Psoas muscle (tissue), 8 donors: ENCODE data around the gene HMSD. TPM values are rescaled to one million over a fixed set of nuclear protein-coding genes. Genes with fewer than 3 reads are reported as not detected.

ENCODE experiments used
- ATAC-seq, 4 donors: fragments of 200-7000 bp; cut with Tn5 transposase; one replicate each; pipeline ENCODE4 v1.9.1; 2020; ENCODE audit warnings: moderate library complexity in 3 of 4, mild to moderate bottlenecking in 2 of 4
- DNase-seq, 2 donors: peaks; one replicate each; pipeline ENCODE4 v3.0.0-alpha.2; 2020
- H3K27ac ChIP-seq: fragments of 200-600 bp; one replicate; pipeline ENCODE4 v1.8.0; 2022
- H3K27me3 ChIP-seq, 3 donors: fragments of 200-600 bp in 1 of 3; one replicate each; pipeline versions ENCODE4 v1.6.1 to v1.8.0; 2013 to 2022; ENCODE audit warnings: low read length in 2 of 3, mild to moderate bottlenecking in 2 of 3, moderate library complexity in 1 of 3; ENCODE audit not compliant: insufficient read depth in 3 of 3
- H3K36me3 ChIP-seq, 2 donors: fragments of 200-600 bp in 1 of 2; one replicate each; pipeline versions ENCODE4 v1.6.1 to v1.8.0; 2013 to 2022; ENCODE audit warnings: low read depth in 1 of 2, mild to moderate bottlenecking in 1 of 2, moderate library complexity in 1 of 2; ENCODE audit not compliant: insufficient read depth in 1 of 2
- H3K4me1 ChIP-seq: fragments of 200-600 bp; one replicate; pipeline ENCODE4 v1.8.0; 2022
- H3K4me3 ChIP-seq: fragments of 200-600 bp; one replicate; pipeline ENCODE4 v1.8.0; 2022; ENCODE audit warnings: mild to moderate bottlenecking
- H3K9me3 ChIP-seq: fragments of 200-600 bp; one replicate; pipeline ENCODE4 v1.8.0; 2022
- WGBS, 3 donors: extraction: QIAGEN DNeasy Blood & Tissue Kit; methylation state at CpG; one replicate each; pipeline versions ENCODE4 v1.1.6 to v1.1.7; 2013; 5-methylcytosine and 5-hydroxymethylcytosine counted together
- intact Hi-C, 2 donors: fragments of 100-400 bp; cut with DNase I; formaldehyde crosslinking; loops; one replicate each; pipeline versions ENCODE4 v1.11.0 to v1.14.2; 2022
- polyA plus RNA-seq, 3 donors: library from polyadenylated mRNA; stranded (reverse); fragments of 200-250 nt; gene quantifications; one replicate each; pipeline ENCODE4 v1.2.3, GENCODE V29; 2013
- total RNA-seq, 4 donors: library from RNA; stranded (reverse); fragmentation: NEBNext Ultra II Directional in 2 of 4; extraction: Animal tissue kit (Norgen Biotek cat#: 25700) in 2 of 4; gene quantifications; one replicate each; pipeline versions ENCODE4 v1.2.1 to v1.2.4, GENCODE V29; 2021 to 2023
- TF ChIP-seq, protein P1 (sequence below): fragments of 200-600 bp; IDR thresholded peaks from one replicate; pipeline ENCODE4 v1.8.0; 2022; ENCODE audit warnings: antibody characterized with exemption
- donor health status: healthy with polysubstance abuse.
- donor health status: DM: no; HTN: no; CAD: no; lungs with moderate emphysema.
- donor health status: Bipolar disorder and iron deficiency.
- donor health status: healthy.
- donor health status: DM: yes; HTN: yes; CAD: no.
- donor health status: DM: no; HTN: no; CAD: no.
- donor health status: DM: no; HTN: no; CAD: no.
- donor health status: DM: yes; HTN: yes; CAD: no.

Gene HMSD
- total and polyA plus RNA-seq, 7 donors, result 0.03 TPM; not detected in 6

DNA sequence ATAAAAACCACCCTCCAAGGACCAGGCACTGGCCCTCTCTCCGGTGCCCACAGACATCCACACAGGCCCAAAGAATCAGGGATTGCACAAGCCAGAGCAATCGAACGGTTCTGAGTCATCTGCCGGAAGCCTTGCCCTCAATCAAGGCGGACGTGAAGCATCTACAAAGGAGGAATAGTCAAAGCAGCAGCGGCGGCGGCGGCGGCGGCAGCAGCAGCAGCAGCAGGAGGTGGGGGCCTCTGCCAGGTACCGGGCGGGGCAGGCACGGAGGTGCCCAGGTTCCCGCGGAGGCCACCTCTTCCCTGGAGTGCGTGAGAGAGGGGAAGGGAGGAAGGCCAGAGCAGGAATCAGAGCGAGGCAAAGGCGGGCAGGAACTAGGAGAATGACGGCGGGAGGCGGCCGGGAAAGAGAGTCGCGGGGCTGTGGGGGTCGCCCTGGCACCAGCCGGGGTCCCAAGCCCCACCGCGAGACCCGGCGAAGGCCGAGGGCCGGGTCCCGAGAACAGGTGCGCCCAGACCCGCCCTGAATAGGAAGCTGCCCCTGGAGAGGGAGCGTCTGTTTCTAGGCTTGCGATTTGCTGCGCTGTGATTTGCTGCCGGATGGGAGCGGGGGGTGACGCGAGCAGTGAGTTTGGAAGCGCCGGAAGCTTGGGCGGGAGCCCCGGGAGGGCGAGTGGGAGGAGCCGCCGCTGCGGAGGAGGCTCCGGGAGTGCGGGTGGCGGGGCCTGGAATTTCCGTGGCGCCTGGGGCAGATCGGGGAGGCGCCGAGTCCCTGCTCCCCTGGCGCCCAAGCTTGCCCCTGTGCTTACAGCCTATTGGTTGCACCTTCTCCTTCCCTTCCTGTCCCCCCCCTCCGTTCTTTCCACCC, 21.1 kb downstream of the HMSD start, which contains the start of gene SERPINB8:
SERPINB8 (plus strand) TSS at position 140 of the 867 bp plus-strand sequence. CDS start 8,228 bp downstream, outside the sequence.
- H3K27me3 ChIP-seq, result no peaks in the 10 kb centered on the region
- peak; percentile 91 to 95 for DNase-seq
- no peaks in the 10 kb centered on the region for H3K36me3 ChIP-seq
- H3K4me1 ChIP-seq, result peaks cover 7% of the 10 kb centered on the region
- 0 to 1% (median 0%) methylated on average over 45 to 62 of the region's 62 CpGs for WGBS, 3 donors
- TF ChIP-seq, protein P1, sequence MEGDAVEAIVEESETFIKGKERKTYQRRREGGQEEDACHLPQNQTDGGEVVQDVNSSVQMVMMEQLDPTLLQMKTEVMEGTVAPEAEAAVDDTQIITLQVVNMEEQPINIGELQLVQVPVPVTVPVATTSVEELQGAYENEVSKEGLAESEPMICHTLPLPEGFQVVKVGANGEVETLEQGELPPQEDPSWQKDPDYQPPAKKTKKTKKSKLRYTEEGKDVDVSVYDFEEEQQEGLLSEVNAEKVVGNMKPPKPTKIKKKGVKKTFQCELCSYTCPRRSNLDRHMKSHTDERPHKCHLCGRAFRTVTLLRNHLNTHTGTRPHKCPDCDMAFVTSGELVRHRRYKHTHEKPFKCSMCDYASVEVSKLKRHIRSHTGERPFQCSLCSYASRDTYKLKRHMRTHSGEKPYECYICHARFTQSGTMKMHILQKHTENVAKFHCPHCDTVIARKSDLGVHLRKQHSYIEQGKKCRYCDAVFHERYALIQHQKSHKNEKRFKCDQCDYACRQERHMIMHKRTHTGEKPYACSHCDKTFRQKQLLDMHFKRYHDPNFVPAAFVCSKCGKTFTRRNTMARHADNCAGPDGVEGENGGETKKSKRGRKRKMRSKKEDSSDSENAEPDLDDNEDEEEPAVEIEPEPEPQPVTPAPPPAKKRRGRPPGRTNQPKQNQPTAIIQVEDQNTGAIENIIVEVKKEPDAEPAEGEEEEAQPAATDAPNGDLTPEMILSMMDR, result no peak
- intact Hi-C loops, result no loop called here
- H3K27ac ChIP-seq, result peak within 1 kb of the TSS; percentile 91
- H3K9me3 ChIP-seq, result no peaks in the 10 kb centered on the region
- peak within 1 kb of the TSS; percentile 90 for H3K4me3 ChIP-seq
- ATAC-seq, result peak; percentile 97 to 98 (median 98)

DNA sequence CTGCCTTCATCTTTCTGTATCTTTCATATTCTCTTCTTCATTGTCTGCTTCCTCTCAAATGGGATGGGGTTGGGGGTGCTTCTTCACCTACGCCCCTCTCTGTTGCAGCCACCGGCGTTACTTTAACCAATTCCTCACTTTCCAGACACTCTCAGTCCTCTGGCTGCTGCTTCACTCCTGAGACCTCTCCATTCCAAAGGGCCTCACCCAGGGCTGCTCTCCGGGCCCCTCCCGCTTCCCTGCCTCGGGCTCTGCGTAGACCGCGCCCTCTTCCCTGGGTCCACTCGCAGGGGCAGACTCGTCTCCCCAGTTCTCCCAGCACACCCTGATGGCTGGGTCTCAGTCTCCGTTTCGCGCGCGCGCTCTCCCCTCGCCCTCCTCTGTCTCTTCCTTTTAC, 21.7 kb downstream of the HMSD start:
- TF ChIP-seq, protein P1, result no peak
- Histone ChIP-seq H3K4me3 (peak overlapping the region; percentile 90), H3K27me3 (no peaks in the 10 kb centered on the region), H3K36me3 (no peaks in the 10 kb centered on the region), H3K27ac (peak overlapping the region; percentile 91), H3K4me1 (peaks cover 7% of the 10 kb centered on the region), H3K9me3 (no peaks in the 10 kb centered on the region)
- DNase-seq, result peak; percentile 39 to 66
- ATAC-seq, result peak; percentile 18 to 49 (median 38)
- 26 to 30% (median 29%) methylated on average over 18 of the region's 18 CpGs for WGBS, 3 donors
- intact Hi-C loops, result no loop called here

DNA sequence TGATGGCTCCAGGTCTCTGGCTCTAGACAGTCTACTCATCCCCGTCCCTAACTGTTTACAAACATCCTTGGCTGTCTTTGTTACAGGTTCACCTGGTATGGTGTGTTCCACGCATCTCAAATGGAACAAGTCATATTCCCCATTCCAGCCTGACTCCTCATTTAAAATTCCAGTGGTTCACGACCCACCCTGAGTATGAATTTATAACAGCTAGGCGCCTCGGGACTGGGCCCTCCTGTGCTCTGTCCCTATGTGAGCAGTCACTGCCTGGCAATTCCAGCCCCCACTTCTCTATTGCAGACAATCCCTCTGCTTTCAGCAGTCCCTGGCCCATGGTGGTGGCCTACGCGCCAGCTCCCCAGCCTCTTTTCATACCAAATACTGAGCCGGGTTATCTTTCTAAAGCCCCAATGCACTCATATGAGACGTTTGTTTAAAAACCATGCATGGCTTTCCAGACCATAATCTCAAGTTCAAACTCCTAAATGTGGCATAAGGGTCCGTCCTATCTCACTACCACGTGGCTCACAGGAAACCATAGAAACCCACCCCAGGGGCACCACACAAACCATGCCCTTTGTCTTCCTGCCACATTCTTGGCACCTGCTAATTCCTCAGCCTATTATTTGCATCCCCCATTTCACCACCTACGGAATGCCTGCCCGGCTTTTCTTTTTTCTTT, 22.4 kb downstream of the HMSD start:
- 78 to 81% (median 80%) methylated on average over 13 of the region's 13 CpGs for WGBS, 3 donors
- Histone ChIP-seq H3K27ac (peak overlapping the region; percentile 91), H3K4me1 (peaks cover 7% of the 10 kb centered on the region), H3K27me3 (no peaks in the 10 kb centered on the region), H3K36me3 (no peaks in the 10 kb centered on the region), H3K9me3 (no peaks in the 10 kb centered on the region), H3K4me3 (peak overlapping the region; percentile 90)
- ATAC-seq, result no peak
- no peak for DNase-seq
- intact Hi-C loops, result no loop called here
- TF ChIP-seq, protein P1, result no peak

DNA sequence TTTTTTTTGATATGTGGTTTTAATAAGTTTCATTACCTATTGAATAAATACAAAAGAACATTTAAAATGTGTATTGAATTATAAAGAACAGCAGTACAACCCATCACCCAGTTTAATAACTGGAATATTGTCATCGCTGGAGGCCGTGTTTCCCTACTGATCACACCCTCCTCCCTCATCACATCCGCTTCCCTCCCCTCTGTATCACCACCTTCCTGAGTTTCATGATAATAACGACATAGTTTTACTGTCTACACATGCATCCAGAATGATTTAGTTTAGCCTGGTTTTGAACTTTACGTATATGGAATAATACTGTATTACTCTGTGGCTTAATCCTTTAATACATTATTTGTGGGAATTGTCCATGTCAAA, 22.9 kb downstream of the HMSD start:
- H3K4me1 ChIP-seq, result peaks cover 7% of the 10 kb centered on the region
- no peaks in the 10 kb centered on the region for H3K36me3 ChIP-seq
- DNase-seq, result no peak
- H3K27me3 ChIP-seq, result no peaks in the 10 kb centered on the region
- TF ChIP-seq, protein P1, result no peak
- WGBS, 3 donors, result 88 to 93% (median 90%) methylated on average over 5 of the region's 5 CpGs
- H3K27ac ChIP-seq, result no peak overlapping the region
- H3K4me3 ChIP-seq, result no peak overlapping the region
- intact Hi-C loops, result no loop called here
- no peaks in the 10 kb centered on the region for H3K9me3 ChIP-seq
- no peak for ATAC-seq
